HL-60 (cell line): ENCODE measurements around the gene LAMC3.

ENCODE experiments used
- CTCF ChIP-seq: IDR thresholded peaks from one replicate; pipeline ENCODE4 v1.5.1; 2011; ENCODE audit warnings: low read length, control low read depth, inconsistent platforms; ENCODE audit not compliant: insufficient read depth
- GABPA ChIP-seq: IDR thresholded peaks from 2 replicates; pipeline ENCODE4 v1.6.1; 2012; ENCODE audit warnings: low read depth
- POLR2AphosphoS5 ChIP-seq: IDR thresholded peaks from 2 replicates; pipeline ENCODE4 v1.6.1; 2012; ENCODE audit warnings: low read depth
- REST ChIP-seq: IDR thresholded peaks from 2 replicates; pipeline ENCODE4 v1.6.1; 2012; ENCODE audit warnings: low read depth; ENCODE audit not compliant: insufficient replicate concordance
- SPI1 ChIP-seq: IDR thresholded peaks from 2 replicates; pipeline ENCODE4 v1.6.1; 2012; ENCODE audit warnings: low read depth, mild to moderate bottlenecking, borderline replicate concordance

- TF ChIP-seq CTCF: no peak
- no peak for TF ChIP-seq GABPA
- no peak for TF ChIP-seq POLR2AphosphoS5
- no peak for TF ChIP-seq REST
- no peak for TF ChIP-seq SPI1
Observed at GRCh38 chr9:131122158-131122557, 113.2 kb downstream of the LAMC3 start.
